Left kidney (tissue), 2 donors: Measurements from ENCODE around the gene PRIM2. TPM values are rescaled to one million over a fixed set of nuclear protein-coding genes. Genes with fewer than 3 reads are reported as not detected.
"Not testable (repeated sequence)": the region's sequence is repeated elsewhere in the genome, so short reads cannot be mapped to it uniquely, and the experiment has no call there.

ENCODE experiments used
- DNase-seq: peaks from one replicate; pipeline ENCODE4 v3.0.0-alpha.2; 2013
- polyA plus RNA-seq: library from polyadenylated mRNA; unstranded; fragments of 120-200 nt; gene quantifications from one replicate; pipeline ENCODE4 v1.2.1, GENCODE V29; 2013; ENCODE audit not compliant: insufficient read length

PRIM2 gene
- polyA plus RNA-seq, 1 donor: 23.0 TPM

- no peak for DNase-seq
Observed at GRCh38 chr6:57307850-57308249, 9.6 kb upstream of the PRIM2 start.

- DNase-seq: not testable (repeated sequence)
Observed at GRCh38 chr6:57308755-57309154, 8.7 kb upstream of the PRIM2 start.

- DNase-seq: not testable (repeated sequence)
Observed at GRCh38 chr6:57310095-57310816, 7.2 kb upstream of the PRIM2 start.

- DNase-seq: no peak
Observed at GRCh38 chr6:57310817-57311157, 6.6 kb upstream of the PRIM2 start.

- not testable (repeated sequence) for DNase-seq
Observed at GRCh38 chr6:57311300-57312003, 6.0 kb upstream of the PRIM2 start.

- DNase-seq: no peak
Observed at GRCh38 chr6:57312004-57312345, 5.5 kb upstream of the PRIM2 start.

- no peak for DNase-seq
Observed at GRCh38 chr6:57313009-57313408, 4.4 kb upstream of the PRIM2 start.

GRCh38 chr6:57313711-57314471, 3.5 kb upstream of the PRIM2 start:
- DNase-seq: no peak

- DNase-seq: no peak
Observed at GRCh38 chr6:57315111-57315510, 2.3 kb upstream of the PRIM2 start.

GRCh38 chr6:57315851-57316250, 1.6 kb upstream of the PRIM2 start:
- no peak for DNase-seq

GRCh38 chr6:57316581-57317059, 810 bp upstream of the PRIM2 start:
- DNase-seq: peak; percentile 92

GRCh38 chr6:57324538-57324937, 7.1 kb downstream of the PRIM2 start:
- no peak for DNase-seq

- DNase-seq: no peak
Observed at GRCh38 chr6:57327311-57327710, 9.9 kb downstream of the PRIM2 start.

- DNase-seq: no peak
Observed at GRCh38 chr6:57328074-57328473, 10.6 kb downstream of the PRIM2 start.

GRCh38 chr6:57329933-57330332, 12.5 kb downstream of the PRIM2 start:
- no peak for DNase-seq

- no peak for DNase-seq
Observed at GRCh38 chr6:57342148-57342669, 24.8 kb downstream of the PRIM2 start.

- DNase-seq: not testable (repeated sequence)
Observed at GRCh38 chr6:57343342-57343741, 25.9 kb downstream of the PRIM2 start.

GRCh38 chr6:57346715-57347114, 29.3 kb downstream of the PRIM2 start:
- not testable (repeated sequence) for DNase-seq

GRCh38 chr6:57347597-57347996, 30.2 kb downstream of the PRIM2 start:
- DNase-seq: not testable (repeated sequence)

- peak; percentile 4 for DNase-seq
Observed at GRCh38 chr6:57350443-57350842, 33.0 kb downstream of the PRIM2 start.

GRCh38 chr6:57352596-57352995, 35.2 kb downstream of the PRIM2 start:
- DNase-seq: not testable (repeated sequence)

GRCh38 chr6:57358319-57358718, 40.9 kb downstream of the PRIM2 start:
- DNase-seq: not testable (repeated sequence)

GRCh38 chr6:57359766-57360165, 42.3 kb downstream of the PRIM2 start:
- DNase-seq: not testable (repeated sequence)
